HepG2 (cell line): ENCODE measurements around the gene FNDC3B. TPM values are rescaled to one million over a fixed set of nuclear protein-coding genes. Genes with fewer than 3 reads are reported as not detected.

ENCODE experiments used
- ATAC-seq: fragments of 200-7000 bp; cut with Tn5 transposase; 3 replicates; pipeline ENCODE4 v1.9.1; 2020; ENCODE audit warnings: mild to moderate bottlenecking, moderate library complexity
- BruUV-seq: library from RNA; stranded (reverse); fragments of 400-500 nt; replicated peaks from 2 replicates; lab custom pipeline; 2021; lab: Mats Ljungman, UMichigan
- CTCF ChIA-PET: fragments of 300-600 bp; formaldehyde crosslinking; extraction: SDS; loops from one replicate; lab custom pipeline; 2021; ENCODE audit warnings: low total read pairs, inconsistent platforms, low intra/inter-chr PET ratio; lab: Yijun Ruan, JAX
- POLR2A ChIA-PET: fragments of 350-600 bp; sonication (Branson Sonifier 250); formaldehyde crosslinking; loops from one replicate; lab custom pipeline; 2020; ENCODE audit warnings: antibody characterized with exemption, inconsistent platforms; lab: Yijun Ruan, JAX
- DNase-seq: peaks from one replicate; pipeline ENCODE4 v3.0.0-alpha.2; 2015; ENCODE audit warnings: low spot score
- FAIRE-seq: peaks from 3 replicates; lab custom pipeline; 2011; peaks lifted over from hg19 to GRCh38; lab: Jason Lieb, UNC
- H2AFZ ChIP-seq: one replicate; pipeline ENCODE4 v1.6.1; 2011; ENCODE audit warnings: low read length, inconsistent platforms
- H3K27ac ChIP-seq: fragments of 300-600 bp; 3 replicates; pipeline ENCODE4 v1.8.0; 2011; ENCODE audit warnings: mixed run types, mild to moderate bottlenecking, mixed read lengths, low read length, inconsistent platforms; ENCODE audit not compliant: insufficient read depth; ENCODE audit errors: extremely low read length
- H3K27me3 ChIP-seq, 2 experiments: fragments of 200-600 bp in 1 of 2; 2 replicates in 1 of 2; 3 replicates in 1 of 2; pipeline versions ENCODE4 v1.6.0 to v1.8.0; 2011; ENCODE audit warnings: low read length in 2 of 2, mild to moderate bottlenecking in 2 of 2, moderate library complexity in 2 of 2, inconsistent platforms in 1 of 2; ENCODE audit not compliant: insufficient read depth in 2 of 2, control insufficient read depth in 1 of 2
- H3K36me3 ChIP-seq, 2 experiments: fragments of 200-600 bp in 1 of 2; replicated peaks in 1 of 2; 2 replicates in 1 of 2; 3 replicates in 1 of 2; pipeline versions ENCODE4 v1.5.1 to v1.8.0; 2011; ENCODE audit warnings: low read length in 2 of 2, inconsistent platforms in 1 of 2; ENCODE audit not compliant: insufficient read depth in 2 of 2, control insufficient read depth in 1 of 2
- H3K4me1 ChIP-seq: 2 replicates; pipeline ENCODE4 v1.5.1; 2012; ENCODE audit warnings: low read length, inconsistent platforms; ENCODE audit not compliant: insufficient read depth
- H3K4me2 ChIP-seq: 2 replicates; pipeline ENCODE4 v1.6.0; 2011; ENCODE audit warnings: low read depth, low read length, inconsistent platforms
- H3K4me3 ChIP-seq, 3 experiments: fragments of 200-600 bp in 1 of 3; sonication (generic), shearing (Covaris generic) in 1 of 3; replicated peaks in 1 of 3; 2 replicates each; pipeline ENCODE4 v1.5.1; 2011 to 2016; ENCODE audit warnings: low read length in 3 of 3, inconsistent platforms in 2 of 3, low read depth in 2 of 3, mild to moderate bottlenecking in 2 of 3, control low read depth in 1 of 3, mixed read lengths in 1 of 3; ENCODE audit not compliant: insufficient read depth in 1 of 3
- H3K79me2 ChIP-seq: one replicate; pipeline ENCODE4 v1.6.1; 2011; ENCODE audit warnings: low read length, inconsistent platforms; ENCODE audit not compliant: insufficient read depth
- H3K9ac ChIP-seq: 2 replicates; pipeline ENCODE4 v1.6.0; 2011; ENCODE audit warnings: mild to moderate bottlenecking, low read depth, low read length, inconsistent platforms; ENCODE audit not compliant: insufficient read depth
- H3K9me3 ChIP-seq: 2 replicates; pipeline ENCODE4 v1.5.1; 2012; ENCODE audit warnings: mild to moderate bottlenecking, low read length
- H4K20me1 ChIP-seq: 2 replicates; pipeline ENCODE4 v1.6.0; 2011; ENCODE audit warnings: inconsistent platforms, mild to moderate bottlenecking, low read length, moderate library complexity; ENCODE audit not compliant: insufficient read depth
- FOXA3 ChIP-seq: IDR thresholded peaks from 2 replicates; pipeline ENCODE4 v1.6.1; 2016; ENCODE audit warnings: missing genetic modification reagents, missing compliant biosample characterization
- GATAD1 ChIP-seq: IDR thresholded peaks from 2 replicates; pipeline ENCODE4 v1.6.1; 2016; ENCODE audit warnings: missing genetic modification reagents, missing compliant biosample characterization
- POLR2AphosphoS2 ChIP-seq: IDR thresholded peaks from 2 replicates; pipeline ENCODE4 v1.6.1; 2011; ENCODE audit warnings: low read depth, low read length, improper control_type of control experiment
- POLR2G ChIP-seq: fragments of 200-400 bp; formaldehyde crosslinking; IDR thresholded peaks from 2 replicates; pipeline ENCODE4 v1.6.1; 2018; ENCODE audit warnings: mild to moderate bottlenecking, low read depth, low read length, moderate library complexity
- RBM22 ChIP-seq: fragments of 200-400 bp; formaldehyde crosslinking; optimal IDR thresholded peaks from 2 replicates; pipeline ENCODE3; 2017; ENCODE audit warnings: mild to moderate bottlenecking, low read length, moderate library complexity
- TFAP4 ChIP-seq: sonication (generic); IDR thresholded peaks from 2 replicates; pipeline ENCODE4 v1.6.1; 2016; ENCODE audit warnings: low read depth, borderline replicate concordance
- WGBS: methylation state at CpG from one replicate; pipeline ENCODE4 v1.1.6; 2017; ENCODE audit warnings: low lambda C conversion rate; 5-methylcytosine and 5-hydroxymethylcytosine counted together
- in situ Hi-C: cut with HindIII; loops from 2 replicates; pipeline ENCODE4 v1.10.0; 2017; ENCODE audit warnings: low pct_unique_long_range_greater_than_20kb; ENCODE audit not compliant: extremely low pct_ligation_motif_present
- intact Hi-C: fragments of 100-400 bp; cut with micrococcal nuclease; formaldehyde crosslinking; loops from one replicate; pipeline ENCODE4 v1.10.0; 2022; ENCODE audit not compliant: unreplicated experiment
- polyA plus RNA-seq, 8 experiments: library from polyadenylated mRNA; depleted of rRNA in 3 of 8; stranded (reverse) in 7 of 8; unstranded in 1 of 8; fragments of >200 nt; fragmentation: Illumina TruSeq in 4 of 8; extraction: Trizol in 4 of 8; gene quantifications; 2 replicates each; pipeline versions ENCODE4 v1.2.1 to v1.2.3, GENCODE V29; 2011 to 2016; ENCODE audit warnings: low read depth in 4 of 8, missing spikeins in 1 of 8, mixed read lengths in 1 of 8; ENCODE audit not compliant: insufficient read depth in 1 of 8
- total RNA-seq, 5 experiments: library from RNA; depleted of rRNA; stranded (reverse); fragments of >200 nt; fragmentation: Illumina TruSeq; extraction: Trizol; gene quantifications; 2 replicates each; pipeline ENCODE4 v1.2.3, GENCODE V29; 2016; ENCODE audit warnings: low read depth in 1 of 5

Gene FNDC3B
- total and polyA plus RNA-seq, 2 of the 13 experiments (the other 11 are each of a cell fraction or from before 2014, with no cell fraction given), result 74.8 to 103 TPM

DNA sequence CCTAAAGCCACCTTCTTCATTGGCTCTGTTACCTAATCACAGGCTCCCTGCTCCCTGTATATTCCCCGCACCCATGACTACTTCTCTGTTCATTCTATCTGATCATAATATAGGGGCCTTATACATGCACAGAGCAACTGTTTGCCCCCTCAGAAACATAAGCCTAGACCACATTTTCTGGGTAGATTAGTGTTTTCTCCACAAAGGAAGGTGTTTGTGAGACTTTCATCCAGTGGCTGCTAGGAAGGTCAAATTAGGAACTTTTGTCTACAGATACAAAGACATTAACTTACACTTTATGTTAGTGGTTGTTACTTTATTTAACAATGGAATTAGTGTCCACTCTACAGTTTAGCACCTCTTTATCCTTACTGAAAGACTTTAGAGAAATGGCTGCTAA, 234.0 kb downstream of the FNDC3B start:
- Histone ChIP-seq H3K9me3 (no peaks in the 10 kb centered on the region), H3K9ac (no peak overlapping the region), H3K36me3 (peaks cover 17 to 94% of the 10 kb centered on the region in 2 experiments), H3K79me2 (peaks cover 75% of the 10 kb centered on the region), H3K27me3 (no peaks in the 10 kb centered on the region)
- FAIRE-seq, result no peak
- no peak for TF ChIP-seq TFAP4
- peak; percentile 82 for TF ChIP-seq RBM22
- TF ChIP-seq FOXA3 (CRISPR knock-in tag), result no peak
- TF ChIP-seq POLR2AphosphoS2, result peak; percentile 61; the same call in 1 of the 2 replicates
- TF ChIP-seq, all 625 proteins: peak for 2
- in situ Hi-C loops, result no loop called here
- Histone ChIP-seq H3K4me2 (no peak overlapping the region), H2AFZ (no peak overlapping the region), H3K4me3 (no peak overlapping the region), H3K27ac (no peak overlapping the region), H3K4me1 (peaks cover 14% of the 10 kb centered on the region; the same call in 1 of the 2 replicates), H4K20me1 (peaks cover 94% of the 10 kb centered on the region)
- ATAC-seq, result no peak
- BruUV-seq, result no TSS peak
- CTCF ChIA-PET, result no interaction called here
- WGBS, result 100% methylated on average over 1 of the region's 1 CpG
- no peak for DNase-seq
- POLR2A ChIA-PET, result no interaction called here
- intact Hi-C loops, result no loop called here

DNA sequence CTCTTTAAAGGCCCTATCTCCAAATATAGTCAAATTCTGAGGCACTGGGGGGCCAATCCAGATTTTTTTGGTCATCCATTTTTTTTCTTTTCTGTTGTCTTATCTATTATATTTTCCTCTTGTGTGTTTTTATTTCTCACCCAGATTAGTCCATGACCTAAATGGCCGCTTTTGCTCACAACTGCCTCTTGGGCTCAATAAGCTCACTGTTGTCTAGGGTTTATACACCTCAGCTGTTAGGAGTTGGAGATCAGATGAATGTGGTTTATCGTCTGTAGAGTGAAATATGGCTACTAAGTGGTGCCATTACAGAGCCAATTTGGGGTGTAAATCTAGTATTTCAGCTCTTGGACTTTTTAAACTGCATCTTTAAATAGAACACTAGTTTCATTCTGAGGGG, 235.5 kb downstream of the FNDC3B start:
- Histone ChIP-seq H3K27me3 (no peaks in the 10 kb centered on the region), H3K27ac (no peak overlapping the region), H2AFZ (no peak overlapping the region), H3K4me1 (peaks cover 21% of the 10 kb centered on the region; the same call in 1 of the 2 replicates), H3K36me3 (peaks cover 20 to 93% of the 10 kb centered on the region in 2 experiments), H3K9ac (no peak overlapping the region), H3K9me3 (no peaks in the 10 kb centered on the region), H3K4me3 (no peak overlapping the region), H3K79me2 (peaks cover 82% of the 10 kb centered on the region)
- FAIRE-seq, result no peak
- in situ Hi-C loops (no loop called here), intact Hi-C loops (no loop called here)
- DNase-seq, result no peak
- WGBS, result 91% methylated on average over 2 of the region's 2 CpGs
- BruUV-seq, result no TSS peak
- CTCF ChIA-PET, result no interaction called here
- POLR2A ChIA-PET, result no interaction called here
- ATAC-seq, result no peak
- TF ChIP-seq RBM22, result peak; percentile 91
- TF ChIP-seq POLR2G, result peak; percentile 38; the same call in 1 of the 2 replicates
- TF ChIP-seq GATAD1 (CRISPR knock-in tag), result no peak
- TF ChIP-seq, all 625 proteins: peak for 2
- Histone ChIP-seq H3K4me2 (no peak overlapping the region), H4K20me1 (peaks cover 95% of the 10 kb centered on the region)
